ELR (cell line): ENCODE measurements around the gene MYLIP.

Experiments
- DNase-seq: peaks from one replicate; pipeline ENCODE4 v3.0.0-alpha.2; 2015; ENCODE audit warnings: low read depth

MYLIP gene

DNA sequence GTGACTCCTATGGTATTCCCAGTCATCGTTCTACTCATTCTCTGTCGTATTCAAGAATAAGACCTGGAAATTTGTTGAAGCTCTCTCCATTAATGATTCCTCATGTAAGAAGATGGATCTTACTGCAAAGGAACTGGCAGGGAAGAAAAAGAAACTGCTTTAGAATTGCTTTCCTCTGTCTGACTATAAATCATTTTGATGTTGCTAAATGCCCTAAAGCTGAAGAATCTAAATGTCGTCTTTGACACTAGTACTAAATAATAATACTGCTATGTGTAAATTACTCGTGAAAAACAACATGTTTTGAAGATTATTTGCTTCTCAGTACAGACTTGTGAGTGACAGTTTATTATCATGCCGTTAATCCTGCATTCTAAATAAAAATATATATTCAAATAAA lies 20.5 kb upstream of the MYLIP start:
- DNase-seq, result no peak

DNA sequence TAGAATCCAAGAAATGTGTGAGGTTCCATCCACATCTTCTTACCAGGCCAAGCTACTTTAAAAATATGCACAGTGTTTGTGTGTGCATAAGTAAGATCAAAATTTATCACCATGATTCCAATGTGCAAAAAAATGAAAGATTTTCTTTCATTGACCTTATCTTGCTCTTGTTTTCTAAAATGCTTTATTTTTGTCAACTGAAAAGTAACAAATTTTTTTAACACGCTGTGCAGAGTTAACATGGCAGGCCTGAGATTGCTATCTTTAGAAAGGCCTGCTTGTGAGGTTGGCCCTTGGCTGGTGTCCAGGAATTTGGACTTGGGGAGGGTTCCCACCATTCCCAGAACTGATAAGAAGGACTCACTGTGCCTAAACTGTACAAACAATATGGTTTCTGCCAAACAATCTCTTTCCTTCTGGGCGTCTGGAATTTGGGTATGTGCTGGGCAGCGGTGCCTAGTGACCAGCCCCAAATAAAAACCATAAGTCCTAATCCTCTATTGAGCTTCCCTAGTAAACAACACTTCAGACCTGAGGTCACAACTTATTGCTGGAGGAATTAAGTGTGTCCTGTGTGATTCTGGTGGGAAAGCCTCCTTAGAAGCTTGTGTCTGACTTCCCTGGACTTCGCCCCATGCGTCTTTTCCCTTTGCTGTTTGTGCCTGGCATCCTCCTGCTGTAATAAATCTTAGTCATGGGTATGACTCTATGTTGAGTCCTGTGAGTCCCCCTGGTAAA lies 19.8 kb upstream of the MYLIP start:
- no peak for DNase-seq

DNA sequence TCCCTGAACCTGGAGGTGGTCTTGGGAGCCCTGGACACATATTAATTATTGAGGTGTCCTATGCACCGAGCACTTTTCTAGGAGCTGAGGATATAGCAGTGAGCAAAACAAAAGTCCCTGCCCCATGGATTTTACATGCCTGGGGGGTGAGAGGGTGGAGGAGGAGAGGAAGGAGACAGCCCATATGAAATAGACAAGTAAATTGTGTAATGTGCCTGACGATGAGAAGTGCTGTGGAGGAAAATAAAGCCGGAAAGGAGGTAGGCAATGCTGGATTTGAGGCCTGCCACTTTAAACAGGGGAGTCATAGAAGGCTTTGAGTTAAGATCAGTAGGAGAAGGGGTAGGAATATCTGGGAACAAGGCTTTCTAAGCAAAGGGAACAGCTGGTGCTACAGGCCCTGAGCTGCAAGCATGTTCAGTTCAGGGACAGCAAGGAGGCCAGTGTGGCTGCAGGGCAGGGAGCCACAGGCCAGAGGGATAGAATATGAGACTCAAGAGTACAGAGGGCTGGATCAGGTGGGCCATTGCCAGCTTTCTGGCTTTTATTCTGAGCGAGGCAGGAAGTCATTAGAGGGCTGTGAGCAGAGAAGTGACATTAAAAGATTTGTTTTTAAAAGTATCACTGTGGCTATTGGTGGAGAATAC lies 19.1 kb upstream of the MYLIP start:
- no peak for DNase-seq

DNA sequence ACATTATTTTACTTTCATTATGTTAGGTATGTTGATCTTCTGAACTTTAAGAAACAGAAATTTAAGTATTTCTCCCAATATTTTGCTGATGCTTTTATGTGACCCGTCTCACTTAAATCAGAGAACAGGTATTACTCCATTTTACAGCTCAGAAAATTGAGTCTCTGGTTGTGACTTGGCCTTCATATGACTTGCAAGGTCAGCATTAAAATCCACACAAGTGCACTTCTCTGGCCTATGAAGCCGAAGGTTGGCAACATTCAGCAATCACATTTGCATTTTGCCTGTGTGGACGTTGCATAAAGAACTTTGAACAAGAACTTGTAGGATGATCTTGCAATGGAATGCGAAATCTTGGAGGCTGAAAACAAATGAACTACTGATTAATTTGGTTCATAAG lies 10.1 kb upstream of the MYLIP start:
- DNase-seq, result no peak

DNA sequence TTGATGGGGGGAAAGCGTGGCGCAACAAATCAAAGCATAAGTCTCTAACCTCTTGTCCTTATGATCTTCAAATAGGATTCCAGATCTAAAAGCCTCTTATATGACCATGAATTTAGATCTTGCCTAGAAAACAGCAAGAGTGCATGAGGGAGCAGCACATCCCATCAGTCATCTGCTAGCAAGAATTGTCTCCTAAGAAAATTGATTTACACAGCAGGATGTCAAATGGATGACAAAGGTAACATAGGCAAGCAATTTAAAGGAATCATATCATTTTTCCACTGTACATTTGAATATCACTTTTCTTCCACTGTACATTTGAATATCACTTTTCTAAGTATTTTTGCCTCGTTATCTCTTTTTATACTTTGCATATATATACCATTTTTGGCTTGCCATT lies 7.5 kb upstream of the MYLIP start:
- DNase-seq, result no peak

DNA sequence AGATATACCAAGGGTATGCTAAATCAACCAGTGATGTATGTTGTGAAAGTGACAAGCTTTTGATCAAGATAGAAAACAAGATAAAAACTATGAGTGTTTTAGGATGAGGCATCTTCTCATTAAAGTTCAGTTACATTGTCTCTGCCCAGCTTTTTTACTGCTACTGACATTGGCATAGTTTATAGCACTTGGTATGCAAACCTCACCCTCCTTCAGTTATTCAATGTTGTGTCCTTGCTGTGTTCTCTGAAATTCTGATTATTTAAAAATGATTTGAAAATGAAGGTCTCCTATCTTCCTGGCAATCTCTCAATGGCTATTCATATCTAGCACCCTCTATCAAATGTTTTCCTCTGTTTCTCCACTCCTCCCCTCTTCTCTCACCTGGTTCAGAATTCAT lies 6.7 kb upstream of the MYLIP start:
- DNase-seq, result no peak

DNA sequence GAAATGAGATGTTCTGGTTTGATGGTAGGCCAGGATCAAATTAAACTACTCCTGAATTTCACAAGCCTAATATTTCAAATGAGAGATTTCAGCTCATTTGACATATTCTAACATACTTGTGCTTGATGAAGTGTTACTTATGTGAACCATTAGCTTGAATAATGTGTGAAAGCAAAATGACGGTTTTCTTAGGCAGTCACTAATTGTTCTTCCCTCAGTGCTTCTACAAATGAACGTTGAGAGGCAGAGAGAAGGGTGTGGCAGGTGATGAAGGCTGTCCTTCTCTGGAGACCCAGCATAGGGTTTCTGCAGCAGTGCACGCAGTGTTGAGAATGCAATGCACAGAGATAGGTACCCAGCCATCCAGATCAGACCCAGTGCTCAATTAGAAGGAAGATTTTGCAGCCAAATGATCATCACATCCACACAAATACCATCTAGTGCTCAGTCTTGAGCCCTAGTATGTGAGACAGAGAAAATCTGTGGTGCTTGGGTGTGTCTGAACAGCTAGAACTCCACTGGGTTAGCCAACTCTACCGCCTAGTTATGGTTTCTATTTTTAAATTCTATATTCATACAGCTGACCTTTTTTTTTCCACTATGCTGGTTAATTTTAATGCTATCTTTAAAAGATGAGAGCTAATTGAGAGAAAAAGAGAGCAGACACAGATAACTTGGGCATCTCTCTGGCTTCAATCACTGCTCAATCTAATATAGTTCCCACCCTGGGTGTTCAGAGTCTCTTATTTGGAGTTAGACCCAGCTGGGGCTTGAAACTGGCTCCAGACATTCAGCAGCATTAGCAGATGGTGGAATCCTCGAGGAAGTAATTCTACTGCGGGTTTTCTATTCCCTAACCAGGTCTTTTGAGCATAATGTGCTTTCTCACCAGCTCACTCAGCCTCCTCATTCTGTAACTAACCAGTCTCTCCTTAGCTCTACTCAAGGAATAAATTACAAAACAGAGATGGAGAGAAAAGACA lies 4.4 kb upstream of the MYLIP start:
- no peak for DNase-seq

DNA sequence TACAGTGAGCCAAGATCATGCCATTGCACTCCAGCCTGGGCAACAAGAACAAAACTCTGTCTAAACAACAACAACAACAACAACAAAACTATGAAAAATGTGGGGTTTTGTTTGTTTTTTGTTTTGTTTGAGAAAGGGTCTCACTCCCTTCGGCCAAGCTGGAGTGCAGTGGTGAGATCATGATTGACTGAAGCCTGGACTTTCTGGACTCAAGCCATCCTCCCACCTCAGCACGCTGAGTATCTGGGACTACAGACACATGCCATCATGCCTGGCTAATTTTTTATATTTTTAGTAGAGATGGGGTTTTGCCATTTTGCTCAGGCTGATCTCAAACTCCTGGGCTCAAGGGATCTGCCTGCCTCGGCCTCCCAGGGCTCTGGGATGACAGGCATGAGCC lies 2.8 kb upstream of the MYLIP start:
- DNase-seq, result no peak

DNA sequence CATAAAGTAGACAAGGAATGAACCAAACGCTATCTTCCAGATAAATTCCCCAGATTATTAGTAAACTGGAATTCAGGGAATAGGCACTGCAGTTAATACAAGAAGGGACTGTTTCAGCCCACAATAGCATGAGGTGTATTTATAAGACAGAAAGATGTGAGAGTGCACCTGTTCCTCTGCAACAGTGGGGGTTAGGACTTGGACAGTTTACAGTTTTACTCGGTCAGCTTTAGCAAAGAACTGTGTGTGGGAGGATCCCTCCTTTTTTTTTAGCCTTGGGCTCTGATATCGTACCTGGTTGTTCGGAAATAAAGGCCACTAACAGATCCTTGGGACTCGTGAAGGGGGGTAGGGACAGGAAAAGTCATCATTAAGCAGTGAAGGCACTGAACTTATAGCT lies 2.0 kb upstream of the MYLIP start:
- DNase-seq, result no peak

DNA sequence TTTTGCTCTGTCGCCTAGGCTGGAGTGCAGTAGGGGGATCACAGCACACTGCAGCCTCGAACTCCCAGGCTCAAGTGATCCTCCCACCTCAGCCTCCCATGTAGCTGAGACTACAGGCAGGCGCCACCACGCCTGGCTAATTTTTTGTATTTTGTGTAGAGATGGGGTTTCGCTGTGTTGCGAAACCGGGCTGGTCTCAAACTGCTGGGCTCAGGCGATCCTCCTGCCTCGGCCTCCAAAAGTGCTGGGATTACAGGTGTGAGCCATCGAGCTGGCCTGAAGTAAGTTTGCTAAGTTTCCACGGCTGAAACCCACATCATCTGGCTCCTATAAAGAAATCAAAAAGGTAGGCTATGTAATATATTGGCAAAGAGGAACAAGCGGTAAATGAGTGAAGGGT lies 1.4 kb upstream of the MYLIP start:
- no peak for DNase-seq

DNA sequence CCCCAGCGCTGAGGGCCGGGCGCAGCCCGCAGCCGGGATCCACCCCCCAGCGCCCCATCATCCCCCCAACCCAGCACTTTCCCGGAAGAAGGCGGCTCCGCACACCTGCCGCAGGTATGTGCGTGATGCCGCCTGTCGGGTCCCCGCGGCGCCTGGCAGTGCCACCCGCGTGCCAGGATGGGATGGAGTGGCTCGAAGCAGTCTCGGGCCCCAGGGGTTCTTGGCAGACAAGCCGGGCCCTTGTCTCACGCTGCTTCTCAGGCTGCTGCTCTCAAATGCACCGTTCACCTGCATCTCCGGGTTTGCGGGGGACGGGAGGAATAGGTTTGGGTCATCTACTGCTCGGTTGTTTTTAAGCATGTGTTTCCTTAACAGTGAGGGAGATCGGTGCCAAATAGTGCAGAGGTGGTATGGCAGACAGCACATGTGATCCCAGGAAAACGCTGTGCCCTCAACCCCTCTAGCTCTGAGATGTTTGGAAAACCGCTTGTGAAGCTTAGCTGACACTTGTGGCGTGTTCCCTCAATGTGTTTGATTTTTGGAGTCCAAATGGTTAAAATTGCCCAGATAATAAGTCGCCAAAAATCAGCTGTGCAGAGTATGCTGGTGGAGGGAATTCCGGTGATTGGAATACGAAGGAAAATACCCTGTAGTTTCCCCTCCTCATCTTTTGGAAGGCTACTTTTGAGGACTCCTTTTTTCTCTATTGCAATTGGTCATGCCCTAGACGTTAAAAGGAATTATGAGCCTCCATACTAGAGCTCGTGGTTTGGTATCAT lies 926 bp downstream of the MYLIP start:
- DNase-seq, result peak; percentile 14

DNA sequence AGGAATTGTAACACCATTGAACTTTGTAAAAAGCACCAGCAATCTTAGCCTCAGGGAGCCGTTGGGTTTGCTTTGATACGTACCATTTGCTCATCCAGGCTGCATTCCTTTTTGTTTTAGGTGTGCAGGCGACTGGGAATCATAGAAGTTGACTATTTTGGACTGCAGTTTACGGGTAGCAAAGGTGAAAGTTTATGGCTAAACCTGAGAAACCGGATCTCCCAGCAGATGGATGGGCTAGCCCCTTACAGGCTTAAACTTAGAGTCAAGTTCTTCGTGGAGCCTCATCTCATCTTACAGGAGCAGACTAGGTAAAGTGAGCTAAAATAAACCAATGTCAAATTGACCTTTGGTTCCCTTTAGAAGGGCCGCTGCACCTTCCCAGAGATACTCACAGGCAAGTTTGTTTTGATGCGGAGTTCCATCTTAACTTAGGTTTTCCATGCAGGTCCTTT lies 1.6 kb downstream of the MYLIP start:
- peak; percentile 13 for DNase-seq

DNA sequence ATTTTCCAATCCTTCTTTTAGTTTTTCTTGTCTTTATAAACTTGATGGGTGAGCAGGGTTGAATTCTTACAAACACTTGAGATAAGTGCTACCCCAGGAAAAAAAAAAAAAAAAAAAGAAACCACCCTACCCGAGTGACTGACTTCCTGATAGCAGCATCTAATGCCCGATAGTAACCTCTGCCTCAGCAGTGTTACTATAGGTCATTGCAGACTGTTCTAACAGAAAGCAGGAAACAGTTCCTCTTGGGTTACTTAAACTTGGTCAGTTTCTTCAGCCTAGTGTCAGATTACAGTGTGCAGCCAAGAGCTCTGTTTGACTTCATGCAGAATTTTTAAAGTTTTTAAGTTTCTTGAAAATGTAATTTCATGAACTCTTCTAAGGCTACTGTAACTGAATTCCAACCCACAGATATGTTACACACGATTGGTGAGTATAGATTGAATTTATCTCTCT lies 2.1 kb downstream of the MYLIP start:
- DNase-seq, result peak; percentile 73

DNA sequence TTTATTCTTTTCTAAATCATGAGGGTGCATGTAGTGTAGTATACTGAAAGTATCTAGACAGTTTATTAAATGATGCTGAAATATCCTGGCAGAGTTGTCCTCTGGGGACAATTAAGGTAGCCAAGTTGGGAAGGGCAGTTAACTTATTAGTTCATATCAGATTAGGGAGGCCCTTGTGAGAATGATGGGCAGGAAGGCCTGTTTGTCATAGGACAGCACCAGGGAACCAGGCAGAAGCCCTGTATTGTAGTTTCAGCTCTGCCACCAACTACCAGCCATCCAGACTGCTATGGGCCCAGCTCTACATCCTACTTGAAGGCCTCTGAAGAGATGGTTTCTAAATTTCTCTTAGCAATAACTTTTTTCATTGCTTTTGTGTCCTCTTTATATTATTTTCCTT lies 4.0 kb downstream of the MYLIP start:
- DNase-seq, result no peak

DNA sequence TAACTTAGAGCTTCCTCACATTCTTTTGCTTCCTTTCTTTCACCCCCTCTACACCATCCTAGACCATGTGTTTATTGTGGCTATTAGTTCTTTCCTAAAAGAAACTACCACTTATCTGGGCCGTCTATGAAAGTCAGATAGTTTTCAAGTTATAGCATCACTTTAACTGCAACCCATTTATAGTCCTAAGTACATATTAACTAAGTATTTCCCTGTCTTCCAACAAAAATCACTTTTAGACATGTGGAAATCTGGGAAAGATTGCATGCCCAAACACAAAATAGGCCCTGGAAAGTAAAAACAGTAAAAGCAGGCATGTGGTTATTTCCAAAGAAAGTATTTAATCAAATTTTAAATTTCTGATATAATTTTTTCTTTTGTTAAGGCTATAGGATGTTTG lies 5.5 kb downstream of the MYLIP start:
- no peak for DNase-seq

DNA sequence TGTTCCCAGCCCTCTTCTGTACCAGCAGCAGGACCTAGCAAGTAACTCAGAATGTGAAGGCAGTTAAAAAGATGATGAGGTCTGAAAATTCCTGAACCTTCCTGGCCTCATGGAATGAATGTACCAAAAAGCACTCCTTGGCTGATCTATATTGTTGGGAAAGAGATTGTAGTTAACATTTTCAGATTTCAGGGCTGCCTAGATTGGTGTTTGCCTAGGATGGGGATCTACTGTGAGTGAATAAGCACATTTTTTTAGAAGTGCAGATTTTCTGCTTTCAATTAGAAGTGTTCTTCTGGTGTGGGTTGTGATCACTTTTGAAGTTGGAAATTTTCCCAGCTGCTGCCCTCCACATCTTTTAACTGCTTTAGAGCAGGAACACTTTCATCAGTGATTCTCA lies 6.2 kb downstream of the MYLIP start:
- DNase-seq, result no peak

DNA sequence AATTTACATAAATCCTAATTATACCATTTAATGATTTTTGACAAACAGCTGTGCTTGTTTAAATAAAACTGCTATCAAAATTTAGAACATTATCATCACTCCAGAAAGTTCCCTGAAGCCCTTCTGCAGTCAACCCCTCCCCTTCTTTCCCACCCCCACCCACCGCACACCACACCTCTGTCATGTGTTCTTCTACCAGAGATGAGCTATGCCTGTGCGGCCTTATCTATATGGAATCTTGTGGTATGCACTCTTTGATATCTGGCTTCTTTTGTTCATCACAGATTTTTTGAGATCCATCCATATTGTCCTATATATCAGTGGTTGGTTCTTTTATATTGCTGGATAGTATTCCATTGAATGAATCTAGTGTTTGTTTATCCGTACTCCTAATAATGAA lies 7.2 kb downstream of the MYLIP start:
- no peak for DNase-seq

DNA sequence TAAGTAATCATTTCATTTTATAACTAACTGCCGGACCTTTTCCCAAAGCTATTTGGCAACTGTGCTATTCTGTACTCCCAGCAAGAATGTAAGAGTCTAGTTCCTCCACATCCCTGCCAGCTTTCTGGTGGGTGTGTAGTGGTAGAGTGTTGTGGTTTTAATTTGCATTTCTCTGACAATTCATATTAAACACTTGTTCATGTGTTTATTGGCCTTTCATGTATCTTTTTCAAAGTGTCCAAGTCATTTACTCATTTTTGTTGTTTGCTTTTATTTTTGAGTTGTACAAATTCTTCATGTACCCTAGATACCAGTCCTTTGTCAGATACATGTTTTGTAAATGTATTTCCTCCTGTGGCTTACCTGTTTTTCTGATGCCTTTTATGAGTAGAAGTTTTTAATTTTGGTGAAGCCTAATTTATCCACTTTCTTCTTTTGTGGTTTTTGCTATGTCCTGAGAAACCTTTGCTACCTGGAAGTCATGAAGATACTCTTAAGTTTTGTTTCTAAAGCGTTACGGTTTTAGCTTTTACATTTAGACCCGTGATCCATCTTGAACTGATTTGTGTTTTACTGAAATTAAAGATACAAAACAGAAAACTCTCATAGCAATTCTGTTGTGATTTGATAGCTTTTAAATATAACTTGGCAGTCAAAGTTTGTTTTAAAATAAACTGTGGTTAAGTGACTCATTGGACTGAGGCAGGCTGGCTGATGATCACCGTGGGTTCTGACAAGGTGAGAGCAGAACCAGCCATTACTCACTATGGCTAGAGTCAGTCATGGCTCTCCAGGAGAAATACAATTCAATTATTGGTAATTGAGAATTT lies 8.0 kb downstream of the MYLIP start:
- peak; percentile 89 for DNase-seq

DNA sequence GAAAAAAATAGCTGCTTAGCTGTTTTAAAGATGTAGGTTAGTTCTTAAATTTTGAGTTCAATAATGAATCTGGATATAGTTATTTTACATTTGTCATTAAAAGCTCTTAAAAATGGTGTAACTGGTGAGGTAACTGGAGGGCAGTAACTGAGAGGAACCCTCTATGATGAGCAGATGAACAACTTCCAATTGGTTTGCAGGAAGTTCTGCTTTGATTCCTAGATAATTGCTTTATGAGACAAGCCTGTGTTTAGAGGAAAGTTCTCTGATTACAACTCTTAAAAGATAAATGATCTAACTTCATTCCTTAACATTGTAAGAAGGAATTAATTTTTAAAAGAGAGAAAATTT lies 8.5 kb downstream of the MYLIP start:
- DNase-seq, result no peak

DNA sequence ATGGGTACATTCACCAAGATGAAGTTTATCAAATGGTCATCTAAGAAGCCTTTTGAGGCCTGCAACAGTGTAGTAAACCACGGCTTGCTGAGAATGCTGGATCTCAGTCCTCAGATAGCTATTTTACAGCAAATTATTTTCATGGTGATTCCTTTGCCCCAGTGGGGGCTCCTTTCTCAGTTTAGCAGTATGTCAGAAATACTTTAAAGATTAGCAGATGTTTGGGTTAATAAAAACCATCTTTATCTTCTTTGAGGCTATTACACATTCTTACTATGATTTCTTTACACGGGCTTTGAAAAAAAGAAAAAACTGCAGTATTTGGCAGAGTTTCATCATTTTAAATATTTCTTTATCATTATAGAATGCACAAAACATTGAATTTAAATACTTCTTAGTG lies 10.7 kb downstream of the MYLIP start:
- no peak for DNase-seq

DNA sequence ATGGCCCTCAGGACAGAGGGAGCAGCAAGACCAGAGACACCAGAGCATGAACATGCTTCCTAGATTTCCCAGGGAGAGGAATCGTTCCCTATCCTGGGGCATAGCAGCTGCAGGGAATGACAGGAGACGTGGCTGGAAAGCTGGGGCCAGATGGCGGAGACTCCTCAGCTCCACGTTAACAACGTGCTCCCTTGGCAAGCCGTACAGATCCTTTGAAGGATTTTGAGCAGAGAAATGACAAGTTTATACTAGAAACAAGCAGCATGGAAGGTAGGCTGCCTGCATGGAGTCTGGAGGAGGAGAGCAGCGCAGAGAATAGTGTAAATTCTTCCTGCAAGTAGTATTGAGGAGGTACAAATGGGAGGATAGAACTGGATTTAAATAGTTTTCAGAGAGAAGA lies 11.7 kb downstream of the MYLIP start:
- DNase-seq, result no peak
